NCI-H2196 (cell line): ENCODE results near the gene HMOX2.

ENCODE experiments used
- DNase-seq: peaks from one replicate; lab custom pipeline; 2025; ENCODE audit not compliant: unreplicated experiment; lab: John Stamatoyannopoulos, UW

The HMOX2 gene

DNA sequence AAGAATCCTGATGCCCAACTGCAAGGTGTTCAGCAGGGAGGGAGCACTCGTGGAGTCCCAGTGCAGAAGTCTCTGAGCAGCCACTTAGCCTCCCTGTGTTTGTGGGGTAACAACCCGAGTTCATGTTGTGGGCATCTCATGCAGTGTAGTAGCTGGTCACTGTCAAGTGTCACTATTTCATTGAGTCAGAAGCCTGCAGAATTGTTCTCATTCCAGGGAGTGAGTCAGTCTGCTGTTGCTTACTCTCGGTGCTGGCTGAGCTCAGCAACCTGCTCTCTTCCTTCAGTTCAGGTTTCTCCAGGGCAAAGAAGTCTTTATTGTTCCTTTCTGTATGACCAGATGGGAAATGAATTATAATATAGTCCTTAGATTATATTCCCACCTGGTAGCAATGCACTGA is 24.1 kb downstream of the HMOX2 start:
- DNase-seq: no peak

DNA sequence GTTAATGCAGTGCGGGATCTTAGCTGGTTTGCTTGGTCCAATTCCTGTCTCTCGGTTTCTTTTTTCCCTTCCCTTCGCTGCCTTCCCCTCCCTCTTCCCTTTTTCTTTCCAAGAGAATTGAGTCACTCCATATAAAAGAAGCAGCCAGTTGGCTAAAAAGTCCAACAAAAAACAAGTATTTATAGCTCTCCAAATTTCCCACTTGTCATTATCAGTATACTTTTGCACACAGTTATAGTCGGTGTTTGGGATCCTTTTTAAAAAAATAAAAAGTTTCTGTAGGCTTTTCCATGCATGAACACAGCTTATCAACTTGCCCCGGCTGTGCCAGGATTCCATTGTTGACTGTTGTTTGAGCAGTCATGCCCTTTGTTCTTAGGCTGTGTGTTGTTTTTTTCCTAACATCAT is 24.9 kb downstream of the HMOX2 start:
- DNase-seq: no peak

- no peak for DNase-seq
Measured at GRCh38 chr16:4505356-4506147, 29.4 kb downstream of the HMOX2 start.

DNA sequence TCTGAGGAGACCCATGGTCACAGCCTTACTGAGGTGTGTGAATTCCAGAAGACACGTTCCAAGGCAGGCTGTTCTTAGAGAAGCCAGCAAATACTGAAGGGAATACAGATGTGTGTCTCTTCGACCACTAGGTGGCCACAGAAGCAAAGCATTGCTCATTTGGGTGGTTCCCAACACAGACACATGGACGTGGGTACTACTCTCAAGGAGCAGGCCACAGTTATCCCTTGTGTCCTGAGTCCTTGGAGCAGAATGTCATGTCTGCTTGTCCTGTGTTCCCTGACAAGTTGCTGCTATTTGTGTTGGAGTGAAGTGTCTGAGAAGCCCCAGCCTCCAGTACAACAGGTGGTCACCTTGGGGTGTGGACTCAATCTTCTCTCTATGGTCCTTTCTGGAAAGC is 30.3 kb downstream of the HMOX2 start:
- DNase-seq: peak; percentile 88

DNA sequence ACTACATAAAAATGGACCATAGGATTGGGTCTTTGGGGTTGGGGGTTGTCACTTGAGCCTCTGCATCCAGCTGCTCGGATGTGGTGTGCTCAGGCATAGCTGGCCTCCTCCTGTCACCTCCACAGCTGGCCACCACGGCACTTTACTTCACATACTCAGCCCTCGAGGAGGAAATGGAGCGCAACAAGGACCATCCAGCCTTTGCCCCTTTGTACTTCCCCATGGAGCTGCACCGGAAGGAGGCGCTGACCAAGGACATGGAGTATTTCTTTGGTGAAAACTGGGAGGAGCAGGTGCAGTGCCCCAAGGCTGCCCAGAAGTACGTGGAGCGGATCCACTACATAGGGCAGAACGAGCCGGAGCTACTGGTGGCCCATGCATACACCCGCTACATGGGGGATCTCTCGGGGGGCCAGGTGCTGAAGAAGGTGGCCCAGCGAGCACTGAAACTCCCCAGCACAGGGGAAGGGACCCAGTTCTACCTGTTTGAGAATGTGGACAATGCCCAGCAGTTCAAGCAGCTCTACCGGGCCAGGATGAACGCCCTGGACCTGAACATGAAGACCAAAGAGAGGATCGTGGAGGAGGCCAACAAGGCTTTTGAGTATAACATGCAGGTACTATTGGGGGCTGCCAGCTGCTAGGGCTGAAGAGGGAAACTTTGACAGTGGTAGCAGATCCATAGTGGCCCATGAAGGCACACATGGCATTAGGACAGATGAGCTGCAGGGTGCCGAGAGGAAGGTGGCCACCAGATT is 31.6 kb downstream of the HMOX2 start:
- DNase-seq: no peak

DNA sequence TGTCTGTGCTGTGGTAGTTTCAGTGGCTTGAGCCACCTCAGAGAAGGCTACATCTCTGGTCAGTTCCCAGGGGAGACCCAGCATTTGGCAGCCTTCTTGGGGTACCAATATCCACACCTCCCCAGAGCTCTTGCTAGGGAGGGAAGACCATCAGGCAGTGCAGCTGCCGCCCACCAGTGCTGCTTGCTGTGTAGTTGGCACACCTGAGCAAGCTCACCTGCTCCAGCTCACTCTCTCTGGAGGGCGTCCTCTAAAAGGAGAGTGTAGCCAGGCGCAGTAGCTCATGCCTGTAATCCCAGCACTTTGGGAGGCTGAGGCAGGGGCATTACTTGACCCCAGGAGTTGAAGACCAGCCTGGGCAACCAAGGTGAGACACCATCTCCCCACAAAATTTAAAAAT is 32.6 kb downstream of the HMOX2 start:
- DNase-seq: no peak

- DNase-seq: no peak
Measured at GRCh38 chr16:4509420-4509819, 33.2 kb downstream of the HMOX2 start.

- no peak for DNase-seq
Measured at GRCh38 chr16:4510131-4510530, 33.9 kb downstream of the HMOX2 start.

DNA sequence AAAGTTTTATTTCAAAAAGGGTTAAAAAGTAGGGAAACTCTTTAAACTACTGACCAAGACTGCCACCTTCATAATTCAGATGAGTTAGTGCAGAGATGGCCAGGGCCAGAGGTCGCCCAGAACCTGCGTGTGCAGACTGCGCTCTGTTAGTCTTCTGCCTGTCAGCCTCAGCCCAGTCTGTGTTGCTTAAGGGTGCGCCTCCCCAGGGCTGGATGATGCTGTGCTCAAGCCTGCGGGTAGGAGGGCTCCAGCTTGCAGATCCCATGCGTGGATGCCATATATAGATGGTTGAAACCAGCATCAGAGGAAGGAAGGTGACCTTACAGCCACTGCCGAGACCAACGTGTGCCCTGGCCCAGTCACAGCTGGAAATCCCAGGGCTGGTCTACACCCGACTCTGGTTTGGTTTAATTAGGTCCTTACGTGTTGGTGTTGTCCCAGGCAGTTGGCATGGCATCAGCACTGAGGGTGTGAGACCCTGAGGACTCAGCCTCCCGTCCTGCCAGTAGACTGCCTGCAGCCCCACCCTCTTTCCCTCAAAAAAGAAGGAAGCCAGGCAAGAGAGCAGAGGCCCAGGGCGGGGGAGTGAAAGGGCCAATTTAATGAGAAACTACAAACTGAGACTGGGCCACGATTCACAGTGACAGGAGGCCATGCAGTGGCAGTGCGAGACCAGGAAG is 34.7 kb downstream of the HMOX2 start:
- no peak for DNase-seq

- DNase-seq: peak; percentile 58
Measured at GRCh38 chr16:4511441-4512082, 35.4 kb downstream of the HMOX2 start.

GRCh38 chr16:4512473-4512872 is 36.3 kb downstream of the HMOX2 start:
- DNase-seq: no peak

- DNase-seq: no peak
Measured at GRCh38 chr16:4513086-4513860, 37.1 kb downstream of the HMOX2 start.

DNA sequence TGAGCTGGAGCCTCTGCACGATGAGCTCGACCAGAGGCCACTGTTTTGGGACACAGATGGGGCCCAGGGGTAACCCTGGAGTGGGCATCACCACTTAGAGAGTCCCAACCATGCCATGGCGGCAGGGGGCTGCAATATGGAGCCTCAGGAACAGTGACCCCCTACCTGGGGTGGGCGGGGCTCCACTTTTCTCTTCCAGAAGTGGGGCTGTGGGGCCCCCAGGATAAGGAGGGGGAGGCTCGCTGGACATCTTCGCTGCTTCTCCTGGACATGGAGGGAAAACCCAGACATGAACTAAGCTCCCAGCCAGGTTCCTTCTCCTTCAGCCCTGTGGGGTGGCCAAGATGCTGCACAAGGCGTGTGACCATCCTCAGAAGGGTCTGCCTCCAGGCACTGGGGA is 37.7 kb downstream of the HMOX2 start:
- DNase-seq: no peak

GRCh38 chr16:4514606-4515005 is 38.4 kb downstream of the HMOX2 start:
- no peak for DNase-seq

DNA sequence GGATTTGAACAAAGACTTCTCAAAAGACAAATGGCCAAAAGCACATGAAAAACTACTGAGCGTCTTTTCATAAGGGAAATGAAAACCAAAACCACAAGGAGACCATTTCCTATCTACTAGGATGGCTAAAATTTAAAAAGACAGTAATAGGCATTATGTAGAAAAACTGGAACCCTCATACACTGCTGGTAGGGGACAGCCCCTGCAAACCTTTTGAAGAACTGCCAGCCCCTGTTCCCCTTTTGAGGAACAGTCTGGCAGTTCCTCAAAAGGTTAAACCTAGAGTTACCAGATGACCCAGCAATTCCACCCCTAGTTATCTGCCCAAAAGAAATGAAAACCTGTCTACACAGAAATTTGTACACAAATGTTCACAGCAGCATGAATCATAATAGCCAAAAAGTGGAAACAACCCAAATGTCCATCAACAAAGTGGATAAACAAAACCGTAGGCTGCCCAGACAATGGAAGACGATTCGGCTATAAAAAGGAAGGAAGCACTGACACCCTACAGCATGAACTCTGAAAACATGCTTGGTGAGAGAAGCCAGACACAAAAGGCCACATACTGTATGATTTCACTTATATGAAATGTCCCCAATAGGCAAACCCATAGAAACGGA is 39.5 kb downstream of the HMOX2 start:
- no peak for DNase-seq

GRCh38 chr16:4517812-4518680 is 41.8 kb downstream of the HMOX2 start:
- peak; percentile 39 for DNase-seq

- no peak for DNase-seq
Measured at GRCh38 chr16:4519274-4520058, 43.3 kb downstream of the HMOX2 start.

- DNase-seq: no peak
Measured at GRCh38 chr16:4520913-4521312, 44.7 kb downstream of the HMOX2 start.
